Measurements from ENCODE around the gene NAGS.
"Not testable (repeated sequence)": the region's sequence is repeated elsewhere in the genome, so short reads cannot be mapped to it uniquely, and the experiment has no call there.

The NAGS gene

DNA sequence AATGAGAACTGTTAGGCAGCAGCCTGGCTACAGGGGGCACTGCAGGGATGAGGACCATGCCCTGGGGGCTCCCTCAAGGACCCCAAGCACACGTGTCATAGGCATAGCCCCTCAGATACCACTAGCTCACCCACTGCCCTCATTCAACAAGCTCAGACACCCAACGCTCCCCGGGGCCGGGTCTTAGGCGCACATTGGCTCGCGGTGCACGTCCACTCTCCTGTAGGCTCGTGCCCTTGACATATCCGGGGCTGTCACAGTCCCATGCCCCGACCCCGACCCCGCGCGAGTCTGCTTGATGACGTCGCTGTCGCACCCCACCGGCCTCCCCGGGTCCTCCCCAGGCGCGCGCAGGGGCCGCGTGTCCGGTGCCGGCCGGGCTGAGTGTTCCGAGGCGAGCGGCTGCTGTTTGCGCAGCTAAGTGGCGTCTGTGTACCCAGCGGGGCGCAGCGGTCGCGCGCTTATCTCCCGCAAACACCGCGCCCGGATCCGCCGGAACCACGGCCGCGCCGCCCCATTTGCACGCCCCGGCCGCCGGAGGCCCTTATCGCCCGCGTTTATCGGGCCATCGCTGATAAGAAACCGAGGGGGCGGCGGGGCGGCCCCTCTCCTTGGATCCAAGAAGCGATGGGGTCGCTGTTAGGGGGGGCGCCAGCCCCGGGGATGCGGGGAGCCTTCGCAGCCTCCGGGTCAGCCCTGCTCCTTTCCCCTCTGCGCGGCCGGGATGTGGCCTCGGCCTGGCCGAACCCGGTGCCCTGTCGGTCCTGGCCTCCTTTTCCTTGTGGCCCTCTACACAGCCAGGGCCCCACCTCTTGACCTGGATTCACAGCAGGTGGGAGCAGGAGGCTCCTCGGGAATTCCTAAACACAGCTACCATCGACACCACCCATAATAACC lies 20.7 kb upstream of the NAGS start:
- DNase-seq (ENCODE audit: low read depth in 3 of 3): peak in 1 of 3 experiments; percentile 4

DNA sequence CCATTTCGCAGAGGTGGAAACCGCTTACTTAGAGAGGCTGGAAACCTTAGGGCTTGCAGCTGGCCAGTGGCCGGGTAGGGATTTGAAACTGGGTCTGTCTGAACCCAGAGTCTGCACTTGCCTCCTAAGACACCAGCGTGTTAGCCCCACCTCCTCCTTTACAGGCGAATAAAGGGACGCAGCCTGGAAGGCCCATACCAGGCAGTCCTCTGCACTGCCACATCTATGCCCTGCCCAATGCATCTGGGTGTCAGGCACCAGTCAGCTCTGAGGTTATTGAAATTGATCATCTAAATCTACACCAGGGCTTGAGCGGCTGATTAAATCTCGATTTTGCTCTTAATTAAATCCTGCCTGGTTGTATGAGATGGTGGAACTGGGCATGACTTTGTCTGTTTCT lies 19.9 kb upstream of the NAGS start:
- no peak for DNase-seq (ENCODE audit: low read depth in 3 of 3)

DNA sequence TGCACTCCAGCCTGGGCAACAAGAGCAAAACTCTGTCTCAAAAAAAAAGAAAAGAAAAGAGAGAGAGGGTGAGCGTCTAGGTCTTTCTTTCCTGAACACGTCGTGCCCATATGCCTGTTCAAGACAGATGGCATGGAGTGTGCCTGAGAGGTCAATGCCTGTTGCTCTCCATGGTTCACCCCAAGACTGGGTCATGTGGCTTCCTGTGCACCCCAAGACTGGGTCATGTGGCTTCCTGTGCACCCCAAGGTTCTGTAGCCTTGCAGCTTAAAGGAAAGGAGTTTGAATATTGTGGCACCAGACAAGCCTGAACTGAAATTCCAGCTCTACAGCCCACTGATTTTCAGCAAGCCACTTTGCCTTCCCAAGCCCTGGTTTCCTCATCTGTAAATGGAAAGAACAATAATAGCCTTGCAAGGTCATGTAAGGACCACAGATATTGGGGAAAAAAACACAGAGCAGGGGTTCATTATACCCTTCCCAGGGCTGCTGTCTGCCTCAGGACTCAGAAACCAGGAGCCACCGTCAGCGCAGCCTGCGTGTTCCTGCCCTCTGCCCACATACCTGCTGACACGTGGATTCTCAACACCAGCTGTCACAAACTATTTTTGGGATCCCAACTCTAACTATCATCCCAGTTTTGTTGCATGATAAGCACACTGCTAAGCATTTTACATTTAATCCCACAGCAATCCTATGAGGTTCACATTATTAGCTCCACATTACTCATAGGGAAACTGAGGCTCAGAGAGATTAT lies 18.0 kb upstream of the NAGS start:
- no peak for DNase-seq (ENCODE audit: low read depth in 3 of 3)

DNA sequence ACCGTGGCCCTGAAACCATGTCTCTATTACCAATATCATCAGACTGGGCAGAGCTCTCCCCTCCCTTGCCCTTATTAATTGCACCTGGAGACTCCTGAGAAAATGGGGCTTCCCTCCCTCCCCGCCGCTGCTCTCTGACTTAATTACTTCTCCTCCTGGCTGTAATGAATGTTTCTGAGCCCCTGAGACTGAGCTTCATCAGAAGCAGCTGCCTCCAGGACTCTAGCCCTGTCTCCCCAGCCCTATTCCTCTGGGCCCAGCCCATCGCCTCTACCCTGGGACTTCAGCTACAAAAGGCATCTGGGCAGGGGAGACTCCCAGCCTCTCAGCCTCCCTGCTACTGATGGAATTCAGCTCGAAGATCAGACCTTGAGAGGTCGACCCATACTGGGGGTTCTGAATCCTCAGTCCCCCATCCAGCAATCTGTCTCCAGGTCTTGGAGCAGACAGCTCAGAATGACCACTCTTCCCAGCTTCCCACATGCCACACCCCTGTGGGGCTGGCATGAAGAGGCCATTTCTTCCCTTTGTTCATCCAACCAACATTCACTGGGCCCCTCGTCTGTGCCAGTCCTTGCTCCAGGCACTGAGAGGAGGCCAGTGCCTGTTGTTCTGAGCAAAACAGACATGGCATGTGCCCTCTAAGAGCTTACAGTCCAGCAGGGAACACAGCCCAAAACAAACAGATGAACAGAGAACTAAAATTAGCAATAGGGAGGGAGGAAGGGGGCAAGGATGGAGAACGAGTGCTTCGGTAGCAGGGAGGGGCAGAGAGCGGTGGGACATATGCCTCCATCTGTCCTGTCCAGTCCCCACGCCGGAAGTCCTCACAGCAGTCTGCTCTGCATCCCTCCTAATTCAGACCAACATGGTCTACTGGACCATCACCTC lies 17.0 kb upstream of the NAGS start:
- DNase-seq (ENCODE audit: low read depth in 3 of 3): no peak

DNA sequence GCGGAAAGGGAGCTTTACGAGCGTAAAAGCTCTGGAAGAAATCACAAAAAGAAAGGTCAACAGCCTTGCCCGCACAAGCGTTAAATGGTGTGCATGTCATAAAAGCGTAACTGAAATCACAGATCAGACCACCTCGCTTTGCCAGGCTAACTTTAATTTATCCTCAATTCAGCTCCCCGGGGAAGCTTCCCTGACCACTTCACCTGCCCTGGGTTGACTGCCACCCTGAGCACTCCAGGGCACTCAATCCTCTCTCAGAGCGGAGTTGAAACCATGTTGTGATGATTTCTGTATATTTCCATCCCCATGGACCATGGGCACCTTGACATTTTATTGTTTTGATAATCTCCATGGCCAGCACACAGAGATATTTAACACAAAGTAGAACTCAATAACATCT lies 16.1 kb upstream of the NAGS start:
- no peak for DNase-seq (ENCODE audit: low read depth in 3 of 3)

DNA sequence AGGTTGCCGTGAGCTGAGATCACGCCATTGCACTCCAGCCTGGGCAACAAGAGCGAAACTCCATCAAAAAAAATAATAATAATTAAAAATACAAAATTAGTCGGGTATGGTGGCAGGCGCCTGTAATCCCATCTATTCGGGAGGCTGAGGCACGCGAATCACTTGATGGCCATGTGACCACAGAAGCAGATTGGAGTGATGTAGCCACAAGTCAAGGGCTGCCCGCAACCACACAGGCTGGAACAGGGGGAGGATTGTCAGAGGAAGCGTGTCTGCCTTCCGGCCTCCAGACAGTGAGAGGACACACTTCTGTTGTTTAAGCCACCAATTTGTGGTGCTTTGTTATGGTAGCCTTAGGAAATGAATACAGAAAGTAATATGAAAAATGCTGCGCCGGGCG lies 11.8 kb upstream of the NAGS start:
- DNase-seq (ENCODE audit: low read depth in 3 of 3): no peak

DNA sequence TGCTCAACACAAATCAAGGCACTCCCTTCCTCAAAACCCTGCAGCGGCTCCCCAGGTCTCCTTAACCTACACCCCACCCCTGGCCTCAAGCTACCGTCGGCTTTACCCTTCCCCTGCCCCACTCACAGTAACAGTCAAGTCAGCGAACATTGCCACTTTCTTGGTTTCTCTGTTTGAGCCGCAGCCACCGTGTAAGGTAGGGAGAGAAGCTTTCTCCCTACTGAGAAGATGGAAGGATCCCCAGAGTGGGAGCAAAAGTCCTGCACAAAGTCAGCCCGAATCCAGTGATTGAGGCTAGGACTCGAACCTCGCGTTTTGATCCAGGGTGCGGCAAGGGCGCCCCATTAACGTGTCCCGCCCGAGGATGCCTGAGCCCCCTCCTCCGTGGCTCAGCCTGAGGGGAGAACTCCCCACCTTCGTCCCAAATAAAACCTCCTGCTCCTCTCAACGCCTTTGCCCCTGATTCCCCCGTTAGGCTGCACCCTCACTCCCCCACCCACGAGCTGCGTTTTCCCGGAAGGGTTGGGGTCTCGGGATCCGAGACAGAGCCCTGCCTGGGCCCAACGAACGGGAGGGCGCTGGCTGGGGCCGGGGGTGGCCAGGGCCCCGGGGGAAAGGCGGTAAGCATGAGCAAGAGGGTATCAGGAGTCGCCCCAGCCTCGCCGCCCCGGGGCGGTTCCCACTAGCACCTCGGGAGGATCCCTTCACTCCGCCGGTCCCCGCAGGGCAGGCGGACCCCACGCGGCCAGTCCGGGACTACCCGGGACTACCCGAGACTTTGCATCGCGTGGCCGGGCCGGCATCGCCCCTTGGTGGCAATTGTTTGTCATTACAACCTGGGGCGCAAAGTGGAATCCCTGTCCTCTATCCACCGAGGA lies 9.9 kb upstream of the NAGS start:
- peak; percentile 44 to 72 (median 49) for DNase-seq (ENCODE audit: low read depth in 3 of 3)

DNA sequence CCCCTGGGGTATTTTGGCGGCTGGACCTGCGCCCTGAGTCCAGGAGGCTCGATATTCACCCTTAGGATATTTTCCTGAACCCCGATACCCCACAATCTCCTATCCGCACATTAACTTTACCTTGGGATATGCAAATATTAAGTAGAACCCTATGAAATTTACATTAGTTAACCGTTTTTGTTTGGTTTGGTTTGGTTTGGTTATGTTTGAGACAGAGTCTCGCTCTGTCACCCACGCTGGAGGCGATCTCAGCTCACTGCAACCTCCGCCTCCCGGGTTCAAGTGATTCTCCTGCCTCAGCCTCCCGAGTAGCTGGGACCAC lies 9.3 kb upstream of the NAGS start:
- DNase-seq (ENCODE audit: low read depth in 3 of 3): no peak

DNA sequence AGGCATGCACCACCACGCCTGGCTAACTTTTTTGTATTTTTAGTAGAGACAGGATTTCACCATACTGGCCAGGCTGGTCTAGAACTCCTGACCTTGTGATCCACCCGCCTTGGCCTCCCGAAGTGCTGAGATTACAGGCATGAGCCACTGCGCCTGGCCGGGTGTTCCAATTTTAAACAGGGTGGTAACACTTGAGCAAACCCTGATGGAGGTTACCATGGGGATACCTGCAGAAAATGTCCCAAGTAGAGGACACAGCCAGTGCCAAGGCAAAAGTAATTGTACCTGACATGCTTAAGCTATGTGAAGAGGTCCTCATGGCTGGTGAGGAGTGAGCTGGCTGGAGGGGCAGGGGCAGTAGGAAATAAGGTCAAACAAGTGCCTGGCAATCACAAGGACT lies 7.2 kb upstream of the NAGS start:
- DNase-seq (ENCODE audit: low read depth in 3 of 3): not testable (repeated sequence)

DNA sequence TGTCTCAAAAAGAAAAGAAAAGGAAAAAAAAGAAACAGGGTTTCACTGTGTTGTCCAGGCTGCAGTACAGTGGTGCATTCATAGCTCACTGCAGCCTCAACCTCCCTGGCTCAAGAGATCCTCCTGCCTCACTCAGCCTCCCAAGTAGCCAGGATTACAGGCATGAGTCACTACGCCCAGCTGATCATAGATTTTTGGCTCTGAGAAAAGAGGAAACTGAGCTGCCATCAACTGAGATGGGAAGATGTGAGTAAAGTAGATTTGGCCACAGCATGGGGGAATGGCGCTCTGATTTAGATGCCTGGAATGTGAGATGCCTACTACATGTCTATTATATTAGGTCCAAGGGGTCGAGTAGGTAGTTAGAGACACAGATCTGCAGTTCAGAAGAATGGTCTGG lies 5.9 kb upstream of the NAGS start:
- DNase-seq (ENCODE audit: low read depth in 3 of 3): no peak

DNA sequence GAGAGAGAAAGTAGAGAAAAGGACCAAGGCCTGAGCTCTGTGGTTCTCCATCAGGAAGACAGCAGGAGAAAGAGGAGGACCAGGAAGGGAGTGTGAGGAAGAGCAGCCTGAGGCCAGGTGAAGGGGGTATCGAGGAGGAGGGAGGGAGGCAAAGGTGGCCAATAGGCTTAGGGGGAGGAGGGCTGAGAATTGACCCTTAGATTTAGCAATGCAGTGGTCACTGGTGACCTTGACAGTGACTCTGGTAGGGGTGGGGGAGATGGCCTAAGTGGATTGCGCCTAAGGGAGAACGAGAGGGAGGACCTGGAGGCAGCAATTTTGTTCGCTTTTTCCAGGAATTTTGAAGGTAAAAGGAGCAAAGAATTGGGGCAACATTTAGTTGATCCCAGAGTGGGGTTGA lies 5.4 kb upstream of the NAGS start:
- DNase-seq (ENCODE audit: low read depth in 3 of 3): no peak

DNA sequence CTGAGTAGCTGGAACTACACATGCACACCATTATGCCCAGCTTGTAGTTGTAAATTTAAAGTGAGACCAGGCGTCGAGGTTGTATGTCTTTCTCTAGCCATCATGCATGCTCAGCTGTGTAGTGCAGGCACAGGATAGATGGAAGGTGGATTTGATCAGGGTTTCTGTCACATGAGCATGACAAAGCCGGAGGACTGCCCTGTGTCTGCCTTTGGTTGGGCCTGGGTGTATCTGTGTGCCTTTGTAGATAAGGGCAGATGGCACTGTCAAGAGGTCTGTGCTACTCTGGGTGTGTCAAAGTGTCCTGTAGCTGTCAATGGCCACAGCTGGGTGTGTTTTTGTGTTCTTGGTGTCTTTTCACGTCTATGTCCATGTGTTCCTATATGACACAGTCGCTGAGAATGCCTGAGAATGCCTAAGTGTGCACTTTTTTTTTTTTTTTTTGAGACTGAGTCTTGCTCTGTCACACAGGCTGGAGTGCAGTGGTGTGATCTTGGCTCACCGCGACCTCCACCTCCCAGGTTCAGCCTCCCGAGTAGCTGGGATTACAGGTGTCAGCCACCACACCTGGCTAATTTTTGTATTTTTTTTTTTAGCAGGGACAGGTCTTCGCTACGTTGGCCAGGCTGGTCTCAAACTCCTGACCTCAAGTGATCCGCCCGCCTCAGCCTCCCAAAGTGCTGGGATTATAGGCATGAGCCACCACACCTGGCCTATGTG lies 4.1 kb upstream of the NAGS start:
- no peak for DNase-seq (ENCODE audit: low read depth in 3 of 3)

DNA sequence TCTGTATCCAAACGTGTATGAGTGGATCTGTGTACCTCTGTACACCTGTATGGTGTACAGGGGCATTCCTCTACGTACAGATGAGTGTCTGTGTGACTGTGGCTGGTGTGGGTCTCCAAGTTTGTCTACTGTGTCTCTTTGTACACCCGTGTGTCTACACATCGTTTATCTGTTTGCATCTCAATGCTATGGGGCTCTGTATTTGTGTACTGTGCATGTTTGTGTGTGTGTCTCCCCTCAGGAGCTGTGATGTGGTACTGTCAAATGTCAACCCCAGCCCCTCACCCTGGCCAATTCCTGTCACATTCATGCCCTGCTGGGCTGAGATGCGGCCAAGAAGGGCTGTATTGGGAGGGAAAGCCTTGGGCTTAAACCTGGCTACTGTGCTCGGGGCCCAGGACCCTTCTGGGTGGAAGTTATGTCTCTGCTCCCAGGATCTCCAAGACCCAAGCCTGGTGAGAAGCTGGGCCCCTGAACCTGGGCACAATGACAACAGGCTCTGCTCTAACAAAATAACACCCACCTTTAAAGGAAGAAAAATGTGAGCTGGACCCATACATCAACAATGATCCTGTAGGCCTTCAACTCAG lies 3.5 kb upstream of the NAGS start:
- DNase-seq (ENCODE audit: low read depth in 3 of 3): no peak

DNA sequence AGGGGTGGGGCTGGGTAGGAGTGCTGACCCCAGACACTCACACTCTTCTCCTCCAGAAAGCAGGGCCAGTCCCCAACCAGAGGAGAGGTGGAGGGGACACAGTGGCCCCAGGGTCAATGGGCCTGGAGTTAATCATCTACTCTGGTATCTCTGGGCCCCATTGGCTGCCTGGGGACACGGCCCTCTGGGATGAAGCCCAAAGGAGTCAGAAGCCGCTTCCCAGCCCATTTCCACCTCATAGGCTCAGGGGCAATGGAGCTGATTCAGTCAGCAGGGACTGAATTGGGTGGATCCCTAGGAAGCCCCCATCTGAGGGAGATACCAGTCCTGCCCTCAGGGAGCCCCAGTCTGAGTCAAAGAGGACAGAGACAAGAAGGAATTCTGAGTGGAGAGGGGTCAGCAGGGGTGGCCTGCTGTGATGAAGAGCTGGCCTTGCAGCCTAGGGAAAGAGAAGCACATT lies 2.9 kb upstream of the NAGS start:
- no peak for DNase-seq (ENCODE audit: low read depth in 3 of 3)

DNA sequence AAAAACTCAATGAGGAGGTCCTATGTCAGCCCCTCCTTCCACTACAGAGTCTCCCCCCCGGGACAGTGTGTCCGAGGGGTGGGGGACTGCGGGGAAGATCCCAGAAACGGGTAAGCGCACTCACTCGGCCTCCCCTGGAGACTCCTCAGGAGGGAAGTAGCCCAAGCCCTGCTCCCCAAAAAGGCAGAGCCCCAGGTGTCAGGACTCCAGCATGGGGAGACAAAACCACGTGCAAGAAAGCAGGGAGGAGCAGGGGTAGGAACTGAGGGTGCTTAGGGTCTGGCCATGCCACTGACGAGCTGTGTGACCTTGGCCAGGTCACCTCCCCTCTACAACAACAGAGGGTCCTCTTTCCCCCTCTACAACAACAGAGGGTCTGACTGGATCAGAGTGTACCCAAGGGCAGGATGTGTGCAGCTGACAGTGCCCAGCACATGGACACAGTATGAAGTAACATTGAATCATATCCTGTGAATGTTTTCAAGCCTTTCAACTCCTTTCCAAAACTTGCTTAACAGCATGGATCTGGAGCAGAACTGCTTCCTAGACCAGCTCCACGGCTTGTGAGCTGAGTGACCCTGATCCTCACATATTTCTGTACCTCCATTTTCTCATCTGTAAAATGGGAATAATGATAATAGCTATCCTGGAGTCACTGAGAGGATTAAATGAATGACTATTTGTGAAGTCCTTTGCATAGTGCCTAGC lies 2.1 kb upstream of the NAGS start:
- DNase-seq (ENCODE audit: low read depth in 3 of 3): no peak

DNA sequence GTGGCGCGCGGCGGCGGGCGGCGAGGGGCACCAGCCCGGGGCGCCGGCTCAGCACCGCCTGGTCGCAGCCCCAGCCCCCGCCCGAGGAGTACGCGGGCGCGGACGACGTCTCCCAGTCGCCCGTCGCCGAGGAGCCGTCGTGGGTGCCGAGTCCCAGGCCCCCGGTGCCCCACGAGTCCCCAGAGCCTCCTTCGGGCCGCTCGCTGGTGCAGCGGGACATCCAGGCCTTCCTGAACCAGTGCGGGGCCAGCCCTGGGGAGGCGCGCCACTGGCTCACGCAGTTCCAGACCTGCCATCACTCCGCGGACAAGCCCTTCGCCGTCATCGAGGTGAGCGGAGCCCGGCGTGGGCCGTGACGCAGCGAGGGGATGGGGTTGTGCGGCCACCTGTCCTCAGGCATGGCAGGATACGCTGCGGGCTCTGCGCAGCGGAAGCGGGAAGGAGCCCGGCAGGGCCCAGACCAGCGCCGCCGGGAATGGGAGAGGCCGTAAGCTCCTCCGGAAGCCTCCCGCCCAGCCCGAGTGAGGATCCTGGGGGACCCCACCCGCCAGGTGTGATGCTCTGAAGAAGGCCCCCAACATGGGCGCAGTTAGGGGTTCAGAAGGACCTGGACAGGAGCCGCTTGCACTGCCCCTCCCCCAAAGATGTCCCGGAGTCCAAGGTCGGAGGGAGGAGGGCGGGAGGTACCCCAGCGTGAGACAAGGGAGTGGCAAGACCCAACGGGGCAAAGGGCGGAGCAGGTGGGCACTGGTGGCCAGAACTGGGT lies 522 bp downstream of the NAGS start:
- no peak for DNase-seq (ENCODE audit: low read depth in 3 of 3)

DNA sequence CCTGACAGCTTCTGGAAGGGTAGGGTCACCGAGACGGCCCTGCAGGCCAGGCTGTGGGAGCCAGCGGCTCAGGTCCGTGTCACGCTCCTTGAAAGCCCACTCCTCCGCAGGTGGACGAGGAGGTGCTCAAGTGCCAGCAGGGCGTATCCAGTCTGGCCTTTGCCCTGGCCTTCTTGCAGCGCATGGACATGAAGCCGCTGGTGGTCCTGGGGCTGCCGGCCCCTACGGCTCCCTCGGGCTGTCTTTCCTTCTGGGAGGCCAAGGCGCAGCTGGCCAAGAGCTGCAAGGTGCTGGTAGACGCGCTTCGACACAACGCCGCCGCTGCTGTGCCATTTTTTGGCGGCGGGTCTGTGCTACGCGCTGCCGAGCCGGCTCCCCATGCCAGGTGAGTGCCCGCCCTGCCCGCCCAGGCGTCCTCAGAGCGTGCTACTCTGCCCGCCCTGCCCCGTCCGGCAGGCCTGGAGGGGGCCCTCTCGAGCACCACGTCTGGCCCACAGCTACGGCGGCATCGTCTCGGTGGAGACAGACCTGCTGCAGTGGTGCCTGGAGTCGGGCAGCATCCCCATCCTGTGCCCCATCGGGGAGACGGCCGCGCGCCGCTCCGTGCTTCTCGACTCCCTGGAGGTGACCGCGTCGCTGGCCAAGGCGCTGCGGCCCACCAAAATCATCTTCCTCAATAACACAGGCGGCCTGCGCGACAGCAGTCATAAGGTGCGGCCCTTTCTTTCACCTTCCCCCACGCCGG lies 1.3 kb downstream of the NAGS start:
- DNase-seq (ENCODE audit: low read depth in 3 of 3): no peak

DNA sequence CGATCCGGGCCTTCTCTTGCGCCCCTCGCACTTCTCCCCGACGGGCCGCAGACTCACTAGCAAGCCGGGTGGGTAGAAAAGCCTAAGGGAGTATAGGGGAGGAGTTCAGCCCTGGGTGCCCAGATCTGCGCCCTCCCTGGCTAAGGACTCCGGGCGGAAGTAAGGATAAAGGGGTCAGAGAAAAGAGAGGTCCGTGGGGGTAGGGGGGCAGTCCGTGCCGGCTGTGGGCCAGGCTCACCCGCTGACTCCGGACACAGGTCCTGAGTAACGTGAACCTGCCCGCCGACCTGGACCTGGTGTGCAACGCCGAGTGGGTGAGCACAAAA lies 1.8 kb downstream of the NAGS start:
- no peak for DNase-seq (ENCODE audit: low read depth in 3 of 3)

All from stimulated activated CD4-positive, alpha-beta T cell treated with anti-CD3 and anti-CD28 coated beads, TNF-alpha, amount 100 ng/mL, for 24 hours (primary cell).